Measurements from ENCODE around the gene REPS1.
"Not testable (repeated sequence)": the region's sequence is repeated elsewhere in the genome, so short reads cannot be mapped to it uniquely, and the experiment has no call there.

REPS1 gene

GRCh38 chr6:138966870-138967269, 21.2 kb downstream of the REPS1 start:
- DNase-seq, result no peak

- no peak for DNase-seq
These were observed 22.1 kb downstream of the REPS1 start for GRCh38 chr6:138965971-138966370.

DNA sequence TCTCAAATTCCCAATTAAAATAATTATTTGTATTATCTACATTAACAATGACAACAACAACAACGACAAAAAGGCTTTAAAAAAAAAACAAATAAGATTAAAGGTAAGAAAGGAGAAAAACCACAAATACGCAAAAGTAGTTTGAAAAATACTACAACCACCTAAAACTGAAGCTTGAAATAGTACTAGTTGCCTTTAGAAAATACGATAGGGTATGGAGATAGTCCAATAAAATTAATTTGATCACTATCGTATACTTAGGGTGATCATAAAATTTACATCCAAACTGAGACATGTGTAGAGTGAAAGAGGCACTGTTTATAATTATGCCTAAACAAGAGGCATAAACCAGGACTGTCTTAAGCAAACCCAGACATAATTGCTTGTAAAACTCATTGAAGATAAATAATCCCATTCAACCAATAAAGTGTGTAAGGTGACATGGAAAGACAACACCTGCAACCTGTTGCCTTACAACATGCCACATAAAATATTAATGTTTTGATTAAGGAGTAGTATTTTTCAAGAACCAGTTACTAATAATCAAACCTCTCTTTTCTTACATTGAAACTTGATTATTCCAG, 22.7 kb downstream of the REPS1 start:
- no peak for DNase-seq

DNA sequence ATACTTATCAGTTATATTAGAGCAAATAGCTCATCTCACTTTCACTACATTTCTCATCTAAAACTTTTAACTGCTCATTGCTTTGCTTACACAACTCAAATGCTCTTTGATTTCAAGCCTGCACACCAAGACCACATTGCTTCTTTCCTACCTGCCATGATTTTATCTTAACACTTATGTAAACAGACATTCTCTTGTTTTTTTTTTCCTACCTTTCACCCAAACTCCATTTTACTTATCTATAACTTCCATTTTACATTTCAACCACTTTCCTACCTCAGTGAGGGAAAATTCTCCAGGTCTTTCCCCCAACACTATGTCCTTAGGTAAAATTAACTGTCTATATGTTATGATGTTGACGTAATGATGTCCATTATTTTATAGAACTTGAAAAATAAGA, 24.0 kb downstream of the REPS1 start:
- DNase-seq, result no peak

DNA sequence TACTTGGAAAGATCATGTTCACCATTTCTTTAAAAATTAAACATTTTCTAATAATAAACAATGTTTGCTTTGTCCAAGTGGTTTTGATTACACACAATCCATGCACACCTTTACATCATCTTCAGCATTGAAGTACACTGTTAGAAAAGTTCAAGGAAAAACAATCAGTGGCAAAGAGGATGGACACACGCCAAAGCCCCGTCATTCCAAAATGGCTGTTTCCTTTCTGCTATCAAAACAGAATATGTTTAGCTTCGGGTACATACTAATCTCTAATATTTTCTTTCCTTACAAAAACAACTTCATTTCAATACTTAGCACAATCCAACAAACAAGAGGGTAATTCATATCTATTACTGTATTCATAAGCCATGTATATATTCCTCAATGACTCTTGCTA, 24.5 kb downstream of the REPS1 start:
- no peak for DNase-seq

DNA sequence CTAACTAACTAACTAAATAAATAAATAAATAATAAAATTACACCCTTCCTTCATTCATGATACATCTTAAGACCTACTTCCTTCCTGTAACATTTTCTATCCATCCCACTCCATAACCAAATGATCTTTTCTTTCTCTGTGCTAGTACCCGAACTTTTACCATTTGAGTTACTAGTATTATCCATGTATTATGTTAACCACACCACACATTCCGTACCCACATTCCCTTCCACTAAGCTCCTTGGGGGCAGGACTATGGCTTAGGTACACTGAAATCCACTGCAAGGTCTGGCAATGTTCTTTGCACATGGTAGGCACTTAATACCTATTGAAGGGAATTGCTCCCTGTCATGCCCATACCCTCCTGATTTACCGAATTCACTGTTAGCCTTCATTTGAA, 24.9 kb downstream of the REPS1 start:
- DNase-seq, result no peak

- DNase-seq, result no peak
These were observed 28.5 kb downstream of the REPS1 start for GRCh38 chr6:138959521-138959920.

- DNase-seq, result no peak
These were observed 29.5 kb downstream of the REPS1 start for GRCh38 chr6:138958595-138958994.

DNA sequence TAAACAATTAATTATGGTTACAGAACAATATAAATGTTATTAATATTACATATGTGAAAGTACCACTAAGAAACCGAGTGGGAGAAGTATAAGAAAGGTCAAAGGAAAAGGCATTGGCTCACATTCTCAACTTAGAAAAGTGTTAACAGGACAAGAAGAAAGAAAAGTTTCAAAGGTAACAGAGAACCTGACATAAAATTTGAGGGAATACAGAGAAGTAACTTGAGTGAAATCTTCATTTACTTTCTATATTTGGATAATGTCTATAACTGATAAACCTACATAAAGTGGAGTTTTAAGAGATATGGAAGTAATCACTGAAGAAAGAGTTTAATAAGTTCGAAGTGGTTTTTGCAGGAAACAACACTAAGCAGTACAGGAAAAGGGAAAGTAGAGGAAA, 30.1 kb downstream of the REPS1 start:
- no peak for DNase-seq

- DNase-seq, result no peak
These were observed 30.6 kb downstream of the REPS1 start for GRCh38 chr6:138957484-138957883.

DNA sequence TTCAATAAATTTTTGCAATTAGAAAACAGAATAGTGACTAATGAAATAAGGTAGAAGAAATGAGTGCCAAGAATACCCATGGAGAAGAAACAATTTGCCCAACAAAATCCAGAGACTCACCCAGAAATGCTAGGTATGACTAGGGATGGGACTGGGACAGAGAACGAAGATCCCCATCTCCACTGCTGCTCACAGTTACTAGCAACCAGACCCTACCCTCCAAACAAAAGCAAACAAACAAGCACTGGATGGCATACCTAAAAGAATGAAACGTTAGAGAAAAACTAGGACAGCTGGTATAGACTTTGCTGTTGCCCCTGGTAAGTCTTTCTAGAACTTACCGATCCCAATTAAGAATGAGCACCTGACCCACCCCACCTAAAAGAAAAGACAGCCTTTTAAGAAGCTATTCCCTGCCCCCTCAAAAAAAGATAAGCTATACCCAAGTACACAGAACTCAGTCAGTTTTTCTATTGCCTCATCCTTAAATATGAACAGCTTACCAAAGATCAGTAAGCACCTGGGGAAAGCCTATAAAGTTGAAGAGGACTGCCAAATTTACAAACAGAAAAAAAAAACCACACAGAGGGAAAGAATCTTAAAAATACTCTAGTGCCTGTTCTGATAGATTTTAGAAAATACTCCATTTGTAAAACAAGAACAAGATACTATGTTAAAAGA, 31.7 kb downstream of the REPS1 start:
- DNase-seq, result no peak

GRCh38 chr6:138955262-138955661, 32.8 kb downstream of the REPS1 start:
- no peak for DNase-seq

DNA sequence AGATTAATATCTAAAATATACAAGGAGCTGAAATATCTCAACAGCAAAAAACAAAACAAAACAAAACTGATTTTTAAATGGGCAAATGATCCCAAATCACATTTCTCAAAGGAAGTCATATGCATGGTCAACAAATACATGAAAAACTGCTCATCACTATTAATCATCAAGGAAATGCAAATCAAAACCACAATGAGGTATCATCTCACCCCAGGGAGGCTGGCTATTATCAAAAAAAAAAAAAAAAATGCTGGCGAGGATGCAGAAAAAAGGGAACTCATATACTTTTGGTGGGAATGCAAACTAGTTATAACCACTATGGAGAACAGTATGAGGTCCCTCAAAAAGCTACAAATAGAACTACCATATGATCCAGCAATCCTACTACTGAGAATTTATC, 34.6 kb downstream of the REPS1 start:
- no peak for DNase-seq

DNA sequence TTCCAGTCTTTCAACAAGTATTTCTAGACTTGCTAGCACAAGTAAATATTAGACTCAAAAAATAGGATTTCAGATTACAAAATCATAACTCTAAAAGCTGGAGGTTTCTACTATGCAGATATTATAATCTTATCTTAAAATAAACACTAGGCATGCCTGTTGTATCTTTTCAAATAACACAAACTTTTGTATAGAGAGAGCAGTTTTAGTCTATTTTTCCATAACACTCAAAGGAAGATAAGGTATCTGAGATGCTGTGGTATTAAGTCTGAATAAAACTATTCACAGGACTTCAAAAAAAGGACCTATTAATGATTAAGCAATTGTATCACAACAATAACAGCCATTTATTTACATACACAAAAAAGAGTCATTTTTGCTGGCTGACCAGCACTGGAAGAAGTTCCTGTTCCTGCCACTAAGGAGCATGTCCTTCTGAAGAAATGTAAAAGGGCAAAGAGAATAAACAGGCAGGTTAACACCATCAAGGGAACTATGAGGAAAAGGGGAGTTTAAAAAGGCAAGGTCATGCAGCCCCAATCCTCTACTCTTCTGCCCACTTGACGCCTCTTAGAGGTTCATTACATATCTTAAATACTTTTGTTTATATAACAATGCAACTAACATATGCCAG, 39.4 kb downstream of the REPS1 start:
- no peak for DNase-seq

DNA sequence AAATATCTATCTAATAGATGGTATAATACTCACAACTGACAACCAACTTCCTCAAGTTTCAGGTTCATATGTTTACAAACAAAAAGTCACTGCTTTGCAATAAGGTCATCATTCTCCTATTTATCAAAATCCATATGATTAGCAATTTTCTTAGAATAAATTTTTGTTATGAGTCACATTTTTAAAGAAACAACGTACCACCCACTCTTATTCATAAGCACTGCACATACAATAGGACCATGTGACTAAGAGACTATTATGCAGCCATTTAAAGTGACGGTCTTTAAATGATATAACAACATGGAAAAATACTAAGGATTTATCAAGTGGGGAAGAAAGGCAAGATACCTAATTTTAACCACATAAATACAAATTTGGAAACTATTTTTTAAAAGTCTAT, 40.0 kb downstream of the REPS1 start:
- no peak for DNase-seq

DNA sequence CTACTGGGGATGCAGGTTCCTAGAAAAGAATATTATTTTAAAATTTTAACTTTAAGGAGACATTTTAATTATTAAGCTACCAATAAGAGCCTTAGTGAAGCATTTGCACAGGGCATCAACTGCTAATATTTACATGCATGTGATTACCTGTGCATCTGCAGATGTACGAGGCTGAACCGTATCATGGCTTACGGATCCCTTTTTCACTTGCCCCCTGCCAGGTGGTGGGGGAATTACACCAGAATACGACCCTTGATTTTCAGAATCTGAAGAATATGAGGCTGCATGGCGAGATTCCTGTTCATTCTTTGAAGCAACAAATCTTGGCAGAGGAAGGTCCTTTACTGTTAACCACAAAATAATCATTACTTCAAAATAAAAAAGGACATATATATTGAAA, 42.7 kb downstream of the REPS1 start:
- no peak for DNase-seq

DNA sequence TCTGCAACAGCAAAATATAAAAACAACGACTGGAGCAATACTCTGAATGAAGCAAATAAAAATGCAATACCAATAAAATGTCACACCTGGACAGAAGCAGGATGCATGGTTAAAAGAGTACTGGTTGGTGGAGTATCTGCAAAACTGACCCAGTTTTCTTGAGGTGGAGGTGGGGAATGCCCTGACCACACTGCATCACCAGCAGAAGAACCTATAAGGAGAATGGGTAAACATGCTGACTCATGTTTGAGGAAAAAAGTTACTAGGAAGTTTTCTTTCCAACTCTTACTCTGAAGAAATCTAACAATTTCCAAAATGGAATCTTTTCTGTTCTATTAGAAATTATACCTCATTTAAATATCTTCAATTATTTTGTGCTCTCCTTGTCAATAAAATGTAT, 43.6 kb downstream of the REPS1 start:
- DNase-seq, result no peak

GRCh38 chr6:138943089-138943625, 44.9 kb downstream of the REPS1 start:
- DNase-seq, result no peak

DNA sequence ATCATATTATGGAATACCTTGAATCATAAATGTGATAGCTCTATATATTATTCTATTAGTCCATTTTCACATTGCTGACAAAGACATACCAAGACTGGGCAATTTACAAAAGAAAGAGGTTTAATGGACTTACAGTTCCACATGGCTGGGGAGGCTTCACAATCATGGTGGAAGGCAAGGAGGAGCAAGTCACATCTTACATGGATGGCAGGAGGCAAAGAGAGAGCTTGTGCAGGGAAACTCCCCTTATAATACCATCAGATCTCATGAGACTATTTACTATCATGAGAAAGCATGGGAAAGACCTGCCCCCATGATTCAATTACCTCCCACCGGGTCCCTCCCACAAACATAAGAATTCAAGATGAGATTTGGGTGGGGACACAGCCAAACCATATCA, 51.2 kb downstream of the REPS1 start:
- DNase-seq, result not testable (repeated sequence)

DNA sequence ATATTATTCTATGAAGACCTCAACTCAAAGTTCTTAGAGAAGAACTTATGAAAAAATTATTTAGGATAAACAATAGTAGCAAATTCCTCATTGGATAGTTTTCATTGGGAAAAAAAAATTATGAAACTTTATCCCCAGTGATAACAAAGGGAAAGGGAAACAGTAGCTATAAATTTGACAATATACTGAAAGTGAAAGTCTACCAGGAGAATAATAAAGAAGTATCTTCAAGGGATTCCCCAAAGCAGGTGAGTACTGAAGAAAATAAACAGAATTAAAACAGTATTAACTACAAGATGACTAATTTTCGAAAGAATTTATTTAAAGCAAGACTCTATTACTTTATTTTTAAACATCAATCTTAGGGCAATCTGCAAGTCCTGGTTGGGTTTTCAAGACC, 56.4 kb downstream of the REPS1 start:
- no peak for DNase-seq

- no peak for DNase-seq
These were observed 61.5 kb downstream of the REPS1 start for GRCh38 chr6:138926579-138926978.

DNA sequence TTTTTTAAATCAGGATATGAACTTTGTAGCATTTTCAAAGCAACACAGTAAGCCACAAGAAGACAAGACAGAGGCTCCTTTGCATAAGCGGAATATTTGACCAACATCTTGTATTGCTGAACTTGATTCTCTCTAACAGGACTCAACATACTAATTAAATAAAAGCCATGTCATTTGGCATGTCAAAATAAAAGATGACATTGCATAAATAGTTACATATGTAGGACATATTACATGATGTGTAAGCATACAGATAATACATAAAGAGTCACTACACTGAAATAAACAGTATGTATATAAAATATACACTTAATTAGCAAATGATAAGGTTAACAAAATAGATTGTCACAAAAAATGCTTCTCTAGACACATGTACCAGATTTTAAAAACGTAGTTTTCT, 62.2 kb downstream of the REPS1 start:
- DNase-seq, result no peak

DNA sequence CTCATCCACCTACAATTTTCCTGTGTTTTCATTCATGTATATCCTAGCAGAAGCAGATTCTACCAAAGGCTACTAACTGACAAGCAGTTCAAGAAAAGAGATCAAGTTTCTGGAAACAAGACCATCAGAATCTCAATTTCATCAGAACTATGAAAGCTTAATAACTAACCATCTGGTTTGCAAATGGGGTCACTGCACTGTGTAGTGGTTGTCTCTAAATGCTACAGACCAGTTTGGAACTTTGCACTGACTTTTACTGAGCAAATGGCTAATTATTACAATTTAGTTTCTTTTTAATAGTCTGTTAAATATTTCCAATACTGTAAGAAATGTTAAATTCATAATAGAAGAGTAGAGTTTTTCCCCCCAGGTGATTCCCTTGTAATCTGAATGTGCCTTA, 64.5 kb downstream of the REPS1 start:
- no peak for DNase-seq

GRCh38 chr6:138920906-138921305, 67.1 kb downstream of the REPS1 start:
- no peak for DNase-seq
